H1 (cell line): ENCODE data around the gene PPM1L. TPM values are rescaled to one million over a fixed set of nuclear protein-coding genes. Genes with fewer than 3 reads are reported as not detected.

Source experiments
- CTCF ChIA-PET: fragments of 300-600 bp; sonication (Branson Sonifier 250); formaldehyde crosslinking; loops from one replicate; lab custom pipeline; 2021; ENCODE audit not compliant: partially characterized antibody; lab: Charles Lee
- POLR2A ChIA-PET: fragments of 300-600 bp; sonication (Branson Sonifier 250); formaldehyde crosslinking; loops from one replicate; lab custom pipeline; 2021; ENCODE audit warnings: inconsistent platforms; ENCODE audit not compliant: partially characterized antibody; lab: Charles Lee
- DNase-seq, 2 experiments: peaks; one replicate each; pipeline versions ENCODE4 v3.0.0 to v3.0.0-alpha.2; 2010 to 2022; ENCODE audit warnings: low spot score in 2 of 2, low read depth in 1 of 2, mixed read lengths in 1 of 2
- FAIRE-seq: peaks from 2 replicates; lab custom pipeline; 2011; peaks lifted over from hg19 to GRCh38; lab: Jason Lieb, UNC
- H2AFZ ChIP-seq: 2 replicates; pipeline ENCODE4 v1.8.1; 2012; ENCODE audit warnings: low read length, inconsistent platforms
- H2AK5ac ChIP-seq: 2 replicates; pipeline ENCODE4 v1.6.1; 2013; ENCODE audit warnings: low read depth, low read length
- H2BK120ac ChIP-seq: replicated peaks from 2 replicates; pipeline ENCODE3; 2013; ENCODE audit warnings: low read depth, low read length, inconsistent platforms
- H2BK12ac ChIP-seq: 2 replicates; pipeline ENCODE4 v1.6.1; 2013; ENCODE audit warnings: low read depth, low read length
- H2BK15ac ChIP-seq: 2 replicates; pipeline ENCODE4 v1.6.1; 2013; ENCODE audit warnings: low read length
- H2BK20ac ChIP-seq: 2 replicates; pipeline ENCODE4 v1.6.1; 2013; ENCODE audit warnings: low read length
- H2BK5ac ChIP-seq: 2 replicates; pipeline ENCODE4 v1.6.1; 2013; ENCODE audit warnings: low read depth, low read length
- H3K14ac ChIP-seq: 2 replicates; pipeline ENCODE4 v1.6.1; 2013; ENCODE audit warnings: inconsistent platforms; ENCODE audit not compliant: insufficient read length
- H3K18ac ChIP-seq: 2 replicates; pipeline ENCODE4 v1.6.1; 2013; ENCODE audit warnings: low read length; ENCODE audit errors: extremely low read depth
- H3K23ac ChIP-seq: 2 replicates; pipeline ENCODE4 v1.6.1; 2013; ENCODE audit warnings: inconsistent platforms; ENCODE audit not compliant: insufficient read length
- H3K23me2 ChIP-seq: 2 replicates; pipeline ENCODE4 v1.6.1; 2013; ENCODE audit warnings: low read depth, low read length
- H3K27ac ChIP-seq: 2 replicates; pipeline ENCODE4 v1.6.1; 2011; ENCODE audit warnings: low read depth, low read length, inconsistent platforms
- H3K27me3 ChIP-seq, 4 experiments: replicated peaks in 1 of 4; 1 replicate in 1 of 4; 2 replicates in 3 of 4; pipeline versions ENCODE4 v1.6.1 to v1.8.1; 2011 to 2013; ENCODE audit warnings: low read length in 3 of 4, mild to moderate bottlenecking in 3 of 4, inconsistent platforms in 2 of 4, mixed read lengths in 2 of 4, moderate library complexity in 1 of 4; ENCODE audit not compliant: control insufficient read depth in 3 of 4, insufficient read depth in 3 of 4; ENCODE audit errors: extremely low read depth in 1 of 4
- H3K36me3 ChIP-seq, 4 experiments: 2 replicates each; pipeline versions ENCODE4 v1.6.1 to v1.8.1; 2011 to 2013; ENCODE audit warnings: mild to moderate bottlenecking in 4 of 4, low read length in 3 of 4, moderate library complexity in 2 of 4, control low read depth in 1 of 4, inconsistent platforms in 1 of 4; ENCODE audit not compliant: insufficient read depth in 4 of 4, control insufficient read depth in 2 of 4
- H3K4ac ChIP-seq: replicated peaks from 2 replicates; pipeline ENCODE3; 2013; ENCODE audit warnings: low read length, low read depth, mixed read lengths, inconsistent platforms; ENCODE audit not compliant: insufficient read length
- H3K4me1 ChIP-seq, 4 experiments: replicated peaks in 1 of 4; 1 replicate in 1 of 4; 2 replicates in 3 of 4; pipeline versions ENCODE4 v1.6.1 to v1.8.1; 2011 to 2013; ENCODE audit warnings: low read length in 3 of 4, inconsistent platforms in 2 of 4, mixed read lengths in 1 of 4; ENCODE audit not compliant: insufficient read depth in 4 of 4, control insufficient read depth in 3 of 4
- H3K4me2 ChIP-seq, 2 experiments: 2 replicates each; pipeline versions ENCODE4 v1.6.1 to v1.8.1; 2011 to 2013; ENCODE audit warnings: low read depth in 2 of 2, low read length in 2 of 2, control low read depth in 1 of 2, inconsistent platforms in 1 of 2, mild to moderate bottlenecking in 1 of 2; ENCODE audit not compliant: insufficient read depth in 1 of 2
- H3K4me3 ChIP-seq, 4 experiments: fragments of 200-600, 300-600 bp in 1 of 4; sonication (generic), shearing (Covaris generic), sonication (Bioruptor Twin) in 1 of 4; 2 replicates each; pipeline versions ENCODE4 v1.5.1 to v1.8.1; 2011 to 2016; ENCODE audit warnings: low read length in 4 of 4, low read depth in 3 of 4, control low read depth in 2 of 4, inconsistent platforms in 2 of 4, mild to moderate bottlenecking in 2 of 4, mixed read lengths in 1 of 4, moderate library complexity in 1 of 4; ENCODE audit not compliant: insufficient read depth in 2 of 4; ENCODE audit errors: extremely low read depth in 1 of 4
- H3K56ac ChIP-seq: replicated peaks from 2 replicates; pipeline ENCODE3; 2013; ENCODE audit warnings: low read depth, mild to moderate bottlenecking, mixed read lengths, low read length, inconsistent platforms; ENCODE audit not compliant: insufficient read length
- H3K79me1 ChIP-seq: 2 replicates; pipeline ENCODE4 v1.6.1; 2013; ENCODE audit warnings: low read depth, low read length, control low read depth
- H3K79me2 ChIP-seq, 2 experiments: 2 replicates each; pipeline versions ENCODE4 v1.6.1 to v1.8.1; 2012 to 2013; ENCODE audit warnings: low read length in 2 of 2, mild to moderate bottlenecking in 2 of 2, inconsistent platforms in 1 of 2; ENCODE audit not compliant: insufficient read depth in 2 of 2, control insufficient read depth in 1 of 2
- H3K9ac ChIP-seq, 4 experiments: replicated peaks in 1 of 4; 1 replicate in 1 of 4; 2 replicates in 3 of 4; pipeline versions ENCODE4 v1.6.1 to v1.8.1; 2011 to 2013; ENCODE audit warnings: low read depth in 3 of 4, low read length in 3 of 4, control low read depth in 2 of 4, mild to moderate bottlenecking in 2 of 4, moderate library complexity in 2 of 4, inconsistent platforms in 1 of 4; ENCODE audit errors: extremely low read depth in 1 of 4
- H3K9me3 ChIP-seq, 2 experiments: 2 replicates each; pipeline versions ENCODE4 v1.6.1 to v1.8.1; 2012 to 2013; ENCODE audit warnings: mild to moderate bottlenecking in 2 of 2, moderate library complexity in 2 of 2, control low read depth in 1 of 2, inconsistent platforms in 1 of 2, low read depth in 1 of 2, low read length in 1 of 2, mixed read lengths in 1 of 2; ENCODE audit not compliant: insufficient read depth in 2 of 2
- H4K20me1 ChIP-seq, 2 experiments: replicated peaks in 1 of 2; 2 replicates each; pipeline versions ENCODE3 to v1.8.1; 2011 to 2013; ENCODE audit warnings: inconsistent platforms in 2 of 2, low read length in 2 of 2, mild to moderate bottlenecking in 1 of 2; ENCODE audit not compliant: insufficient read depth in 2 of 2, control insufficient read depth in 1 of 2
- H4K5ac ChIP-seq: 2 replicates; pipeline ENCODE4 v1.6.1; 2013; ENCODE audit warnings: low read length, low read depth, mixed read lengths, inconsistent platforms; ENCODE audit not compliant: insufficient read length
- H4K8ac ChIP-seq: 2 replicates; pipeline ENCODE4 v1.8.0; 2013; ENCODE audit warnings: mild to moderate bottlenecking, moderate library complexity, low read length, inconsistent platforms; ENCODE audit not compliant: insufficient read depth; ENCODE audit errors: extremely low read depth
- H4K91ac ChIP-seq: replicated peaks from 2 replicates; pipeline ENCODE3; 2013; ENCODE audit warnings: low read length, mixed read lengths, inconsistent platforms; ENCODE audit not compliant: insufficient read length
- CBX8 ChIP-seq: fragments of 300-800, 300-1000 bp; sonication (generic); IDR thresholded peaks from 2 replicates; pipeline ENCODE4 v1.7.1; 2016; ENCODE audit warnings: low read depth, low read length, borderline replicate concordance
- CHD1 ChIP-seq: IDR thresholded peaks from 2 replicates; pipeline ENCODE4 v1.6.1; 2012; ENCODE audit warnings: low read depth, low read length, improper control_type of control experiment
- POU5F1 ChIP-seq: IDR thresholded peaks from 2 replicates; pipeline ENCODE4 v1.6.1; 2011; ENCODE audit warnings: low read depth, mild to moderate bottlenecking, low read length, moderate library complexity
- SP2 ChIP-seq: IDR thresholded peaks from 2 replicates; pipeline ENCODE4 v1.6.1; 2012; ENCODE audit warnings: mild to moderate bottlenecking, low read length, inconsistent platforms
- SP4 ChIP-seq: IDR thresholded peaks from 2 replicates; pipeline ENCODE4 v1.6.1; 2012; ENCODE audit warnings: low read length, inconsistent platforms
- polyA plus RNA-seq, 7 experiments: library from polyadenylated mRNA; depleted of rRNA in 3 of 7; stranded (reverse) in 5 of 7; unstranded in 2 of 7; fragments of >200 nt in 5 of 7; fragments of 200-250 nt in 2 of 7; gene quantifications; 1 replicate in 5 of 7; 2 replicates in 1 of 7; 4 replicates in 1 of 7; pipeline versions ENCODE4 v1.2.1 to v1.2.3, GENCODE V29; 2011 to 2013; ENCODE audit warnings: missing spikeins in 2 of 7, mixed read lengths in 2 of 7
- total RNA-seq: library from RNA; stranded (reverse); fragmentation: NEBNext Ultra II Directional; extraction: Animal tissue kit (Norgen Biotek cat#: 25700); gene quantifications from 2 replicates; pipeline ENCODE4 v1.2.1, GENCODE V29; 2021

Gene PPM1L
- total and polyA plus RNA-seq, 2 of the 8 experiments (the other 6 are each of a cell fraction or from before 2014, with no cell fraction given): 2.8 to 18.1 TPM

- ChIA-PET POLR2A (no interaction called here), CTCF (interaction anchor here (1.2 kb wide), 1 partner anchor 78 kb away, joined by 3 read pairs; no protein-coding TSS in a partner anchor)
- H3K18ac ChIP-seq: no peak overlapping the region
- H3K23me2 ChIP-seq: no peaks in the 10 kb centered on the region
- FAIRE-seq (no peak), DNase-seq (no peak)
- peaks cover 0 to 2% (median 0%) of the 10 kb centered on the region in 4 experiments; a peak in 2 of 8 replicates for H3K36me3 ChIP-seq
- no peak overlapping the region for H2AK5ac ChIP-seq
- no peak overlapping the region for H2BK12ac ChIP-seq
- no peak overlapping the region for H3K4me3 ChIP-seq
- no peak overlapping the region for H4K5ac ChIP-seq
- H3K9ac ChIP-seq: no peak overlapping the region
- H2BK20ac ChIP-seq: no peak overlapping the region
- TF ChIP-seq POU5F1: no peak
- TF ChIP-seq CBX8: no peak
- TF ChIP-seq CHD1: no peak
- no peak for TF ChIP-seq SP2
- no peak for TF ChIP-seq SP4
- no peak overlapping the region for H3K56ac ChIP-seq
- H3K4me1 ChIP-seq: no peaks in the 10 kb centered on the region
- H3K79me2 ChIP-seq: no peaks in the 10 kb centered on the region
- H3K27me3 ChIP-seq: no peaks in the 10 kb centered on the region
- no peak overlapping the region for H2BK5ac ChIP-seq
- H2BK15ac ChIP-seq: no peak overlapping the region
- H4K20me1 ChIP-seq: no peaks in the 10 kb centered on the region
- no peak overlapping the region for H3K23ac ChIP-seq
- H3K4ac ChIP-seq: no peak overlapping the region
- H2BK120ac ChIP-seq: no peak overlapping the region
- no peak overlapping the region for H4K8ac ChIP-seq
- no peak overlapping the region for H3K4me2 ChIP-seq
- no peak overlapping the region for H2AFZ ChIP-seq
- H3K79me1 ChIP-seq: no peaks in the 10 kb centered on the region; the same call in 1 of the 2 replicates
- H3K9me3 ChIP-seq: peaks cover 11 to 12% of the 10 kb centered on the region in 2 experiments; a peak in 3 of 4 replicates
- no peak overlapping the region for H4K91ac ChIP-seq
- H3K27ac ChIP-seq: no peak overlapping the region
- no peak overlapping the region for H3K14ac ChIP-seq
These were observed 264.2 kb downstream of the PPM1L start for GRCh38 chr3:161020256-161020655.
